Right forelimb (tissue), 1 donor: ENCODE results near the gene AK1.
A peak's percentile ranks its signal among the peaks of the same experiment; 100 is the strongest.
"Not testable (repeated sequence)": the region's sequence is repeated elsewhere in the genome, so short reads cannot be mapped to it uniquely, and the experiment has no call there.

Source experiments
- DNase-seq: peaks from one replicate; pipeline ENCODE4 v3.0.0-alpha.2; 2018

Gene AK1

GRCh38 chr9:127845619-127846018, 31.9 kb downstream of the AK1 start:
- DNase-seq = not testable (repeated sequence)

- no peak for DNase-seq
Observed at GRCh38 chr9:127844821-127845359, 32.6 kb downstream of the AK1 start.

- DNase-seq = no peak
Observed at GRCh38 chr9:127841087-127841835, 36.2 kb downstream of the AK1 start.

- no peak for DNase-seq
Observed at GRCh38 chr9:127838375-127839078, 38.9 kb downstream of the AK1 start.

- no peak for DNase-seq
Observed at GRCh38 chr9:127837346-127837745, 40.1 kb downstream of the AK1 start.

- not testable (repeated sequence) for DNase-seq
Observed at GRCh38 chr9:127836561-127836960, 40.9 kb downstream of the AK1 start.

- peak; percentile 65 for DNase-seq
Observed at GRCh38 chr9:127835991-127836516, 41.4 kb downstream of the AK1 start.

- no peak for DNase-seq
Observed at GRCh38 chr9:127833555-127833954, 43.9 kb downstream of the AK1 start.

GRCh38 chr9:127832248-127832647, 45.2 kb downstream of the AK1 start:
- no peak for DNase-seq

- DNase-seq = no peak
Observed at GRCh38 chr9:127829205-127829906, 48.1 kb downstream of the AK1 start.

GRCh38 chr9:127828262-127829031, 49.0 kb downstream of the AK1 start:
- DNase-seq = peak; percentile 87

GRCh38 chr9:127826253-127826913, 51.1 kb downstream of the AK1 start:
- no peak for DNase-seq

GRCh38 chr9:127825319-127826051, 52.0 kb downstream of the AK1 start:
- DNase-seq = no peak

- DNase-seq = no peak
Observed at GRCh38 chr9:127822108-127822507, 55.4 kb downstream of the AK1 start.

GRCh38 chr9:127818574-127818973, 58.9 kb downstream of the AK1 start:
- DNase-seq = no peak

- DNase-seq = peak; percentile 70
Observed at GRCh38 chr9:127817881-127818434, 59.5 kb downstream of the AK1 start.

GRCh38 chr9:127816728-127817127, 60.7 kb downstream of the AK1 start:
- no peak for DNase-seq
